OCI-LY1 (cell line): Measurements from ENCODE around the gene PRKAB1.
"Not testable (repeated sequence)": the region's sequence is repeated elsewhere in the genome, so short reads cannot be mapped to it uniquely, and the experiment has no call there.

Experiments used
- H2AFZ ChIP-seq: fragments of 200-600 bp; sonication (generic), shearing (Covaris generic); 2 replicates; pipeline ENCODE4 v1.6.0; 2014; ENCODE audit warnings: antibody characterized with exemption, mild to moderate bottlenecking, low read length
- H3F3A ChIP-seq: fragments of 200-600 bp; sonication (generic), shearing (Covaris generic); 2 replicates; pipeline ENCODE4 v1.6.0; 2014; ENCODE audit warnings: mild to moderate bottlenecking, antibody characterized with exemption, low read length, moderate library complexity; ENCODE audit not compliant: insufficient read depth
- H3K27ac ChIP-seq: fragments of 200-600 bp; sonication (generic); 2 replicates; pipeline ENCODE4 v1.5.1; 2014; ENCODE audit warnings: low read length, mixed run types, mild to moderate bottlenecking, low read depth; ENCODE audit not compliant: poor library complexity, severe bottlenecking
- H3K27me3 ChIP-seq: fragments of 200-600 bp; sonication (generic); 2 replicates; pipeline ENCODE4 v1.6.0; 2014; ENCODE audit warnings: antibody characterized with exemption, mild to moderate bottlenecking, low read length, moderate library complexity; ENCODE audit not compliant: insufficient read depth
- H3K36me3 ChIP-seq: fragments of 200-600 bp; sonication (generic); 2 replicates; pipeline ENCODE4 v1.6.1; 2014; ENCODE audit warnings: mild to moderate bottlenecking, antibody characterized with exemption, low read length, moderate library complexity, mixed read lengths; ENCODE audit not compliant: insufficient read depth
- H3K4me1 ChIP-seq: fragments of 200-600 bp; sonication (generic); 2 replicates; pipeline ENCODE4 v1.5.1; 2014; ENCODE audit warnings: mild to moderate bottlenecking, low read length, moderate library complexity; ENCODE audit not compliant: insufficient read depth, severe bottlenecking
- H3K4me2 ChIP-seq: fragments of 200-600 bp; sonication (generic), shearing (Covaris generic); 2 replicates; pipeline ENCODE4 v1.6.1; 2014; ENCODE audit warnings: low read length
- H3K4me3 ChIP-seq: fragments of 200-600 bp; sonication (generic); 2 replicates; pipeline ENCODE4 v1.5.1; 2014; ENCODE audit warnings: low read length, low read depth, mild to moderate bottlenecking, mixed read lengths; ENCODE audit not compliant: poor library complexity, severe bottlenecking
- H3K79me2 ChIP-seq: fragments of 200-600 bp; shearing (Covaris generic); 2 replicates; pipeline ENCODE4 v1.6.1; 2016; ENCODE audit warnings: mixed run types, low read length, mixed read lengths; ENCODE audit not compliant: insufficient read depth
- H3K9ac ChIP-seq: fragments of 200-600 bp; sonication (generic), shearing (Covaris generic); 2 replicates; pipeline ENCODE4 v1.6.1; 2014; ENCODE audit warnings: mild to moderate bottlenecking, low read length, mixed read lengths
- H3K9me2 ChIP-seq: fragments of 200-600 bp; sonication (generic), shearing (Covaris generic); 2 replicates; pipeline ENCODE4 v1.6.1; 2014; ENCODE audit warnings: low read depth, mild to moderate bottlenecking, low read length, mixed read lengths
- H3K9me3 ChIP-seq: fragments of 200-600 bp; shearing (Covaris generic); 2 replicates; pipeline ENCODE4 v1.6.1; 2014; ENCODE audit warnings: low read length, mixed read lengths
- H4K20me1 ChIP-seq: fragments of 200-600 bp; sonication (generic), shearing (Covaris generic); 2 replicates; pipeline ENCODE4 v1.6.0; 2016; ENCODE audit warnings: mild to moderate bottlenecking, low read length; ENCODE audit not compliant: insufficient read depth
- CTCF ChIP-seq: fragments of 200-600 bp; sonication (generic), shearing (Covaris generic); IDR thresholded peaks from 2 replicates; pipeline ENCODE4 v1.5.1; 2017; ENCODE audit warnings: mild to moderate bottlenecking, antibody characterized with exemption, low read length, moderate library complexity, mixed read lengths
- EZH2 ChIP-seq: fragments of 200-600 bp; sonication (generic), shearing (Covaris generic); IDR thresholded peaks from 2 replicates; pipeline ENCODE4 v1.8.0; 2017; ENCODE audit warnings: borderline replicate concordance, mixed run types, mild to moderate bottlenecking, antibody characterized with exemption, low read length, moderate library complexity, mixed read lengths

PRKAB1 gene

GRCh38 chr12:119667577-119668323 lies at the start of gene PRKAB1:
TSS of gene PRKAB1 (plus strand) at chr12:119668133. CDS start at chr12:119668245, 112 bp downstream.
- peak within 1 kb of the TSS; percentile 95 for H2AFZ ChIP-seq
- peaks cover 34% of the 10 kb centered on the region for H3K36me3 ChIP-seq
- H3K27me3 ChIP-seq = no peaks in the 10 kb centered on the region
- H3F3A ChIP-seq = no peaks in the 10 kb centered on the region
- H4K20me1 ChIP-seq = no peaks in the 10 kb centered on the region
- no peaks in the 10 kb centered on the region for H3K9me2 ChIP-seq
- H3K4me1 ChIP-seq = peaks cover 34% of the 10 kb centered on the region
- no peaks in the 10 kb centered on the region for H3K9me3 ChIP-seq
- H3K27ac ChIP-seq = peak within 1 kb of the TSS; percentile 89
- H3K79me2 ChIP-seq = peaks cover 11% of the 10 kb centered on the region; the same call in 1 of the 2 replicates
- peak within 1 kb of the TSS; percentile 91 for H3K4me2 ChIP-seq
- TF ChIP-seq CTCF = peak; percentile 97
- TF ChIP-seq EZH2 = no peak
- peak within 1 kb of the TSS; percentile 97 for H3K4me3 ChIP-seq
- peak within 1 kb of the TSS; percentile 99 for H3K9ac ChIP-seq

- H3K27me3 ChIP-seq = not testable (repeated sequence)
Observed at GRCh38 chr12:119618328-119618896, 49.5 kb upstream of the PRKAB1 start.

GRCh38 chr12:119620490-119620889 lies 47.4 kb upstream of the PRKAB1 start:
- Histone ChIP-seq H3K79me2 (no peaks in the 10 kb centered on the region), H3K4me2 (no peak overlapping the region), H3K27ac (no peak overlapping the region), H3K36me3 (no peaks in the 10 kb centered on the region), H3F3A (no peaks in the 10 kb centered on the region), H3K27me3 (no peaks in the 10 kb centered on the region), H3K4me1 (no peaks in the 10 kb centered on the region), H3K9me2 (no peaks in the 10 kb centered on the region), H2AFZ (no peak overlapping the region), H3K4me3 (no peak overlapping the region), H4K20me1 (no peaks in the 10 kb centered on the region), H3K9me3 (no peaks in the 10 kb centered on the region), H3K9ac (no peak overlapping the region)
- no peak for TF ChIP-seq EZH2
- TF ChIP-seq CTCF = no peak

More at GRCh38 chr12:119618328-119618896, 49.5 kb upstream of the PRKAB1 start:
- not testable (repeated sequence) for H3K9ac ChIP-seq, H3K4me3 ChIP-seq, H2AFZ ChIP-seq, H4K20me1 ChIP-seq, H3K9me2 ChIP-seq, H3K36me3 ChIP-seq, H3K79me2 ChIP-seq, H3K27ac ChIP-seq, H3K9me3 ChIP-seq, H3K4me2 ChIP-seq, H3F3A ChIP-seq, H3K4me1 ChIP-seq
